ENCODE results near the gene PBX1. TPM values are rescaled to one million over a fixed set of nuclear protein-coding genes. Genes with fewer than 3 reads are reported as not detected.
A peak's percentile ranks its signal among the peaks of the same experiment; 100 is the strongest.

PBX1 gene
- total RNA-seq, 1 experiment from 2014 or later: 9.8 TPM

- Histone ChIP-seq H3K27me3 (ENCODE audit: low read length) (no peaks in the 10 kb centered on the region), H3K9me2 (replicated peaks; ENCODE audit: low read length) (no peaks in the 10 kb centered on the region), H3K36me3 (ENCODE audit: low read depth, low read length) (no peaks in the 10 kb centered on the region), H3K4me3 (ENCODE audit: low read length) (no peak overlapping the region), H3K79me2 (ENCODE audit: low read length) (no peaks in the 10 kb centered on the region), H3K4me1 (ENCODE audit: insufficient read depth, low read length) (peaks cover 14% of the 10 kb centered on the region), H3F3A (ENCODE audit: low read length, unreplicated experiment) (no peaks in the 10 kb centered on the region), H2AFZ (ENCODE audit: low read length) (no peak overlapping the region), H3K9ac (ENCODE audit: low read length) (no peak overlapping the region), H3K9me3 (ENCODE audit: low read length) (no peaks in the 10 kb centered on the region), H4K20me1 (ENCODE audit: low read length) (no peaks in the 10 kb centered on the region), H3K4me2 (ENCODE audit: low read length) (peak overlapping the region; percentile 43), H3K27ac (ENCODE audit: low read length) (no peak overlapping the region)
- ChIA-PET CTCF (interaction anchor here (0.5 to 1.0 kb wide), 4 partner anchors 22 to 554 kb away, joined by 3 to 4 read pairs (median 4); partner anchors contain the start of gene PBX1), POLR2A (ENCODE audit: unreplicated experiment) (interaction anchor here (0.5 to 0.6 kb wide), 4 partner anchors 162 to 1076 kb away, joined by 3 to 9 read pairs (median 4); partner anchors contain the start of gene PBX1)
- TF ChIP-seq, protein P1, sequence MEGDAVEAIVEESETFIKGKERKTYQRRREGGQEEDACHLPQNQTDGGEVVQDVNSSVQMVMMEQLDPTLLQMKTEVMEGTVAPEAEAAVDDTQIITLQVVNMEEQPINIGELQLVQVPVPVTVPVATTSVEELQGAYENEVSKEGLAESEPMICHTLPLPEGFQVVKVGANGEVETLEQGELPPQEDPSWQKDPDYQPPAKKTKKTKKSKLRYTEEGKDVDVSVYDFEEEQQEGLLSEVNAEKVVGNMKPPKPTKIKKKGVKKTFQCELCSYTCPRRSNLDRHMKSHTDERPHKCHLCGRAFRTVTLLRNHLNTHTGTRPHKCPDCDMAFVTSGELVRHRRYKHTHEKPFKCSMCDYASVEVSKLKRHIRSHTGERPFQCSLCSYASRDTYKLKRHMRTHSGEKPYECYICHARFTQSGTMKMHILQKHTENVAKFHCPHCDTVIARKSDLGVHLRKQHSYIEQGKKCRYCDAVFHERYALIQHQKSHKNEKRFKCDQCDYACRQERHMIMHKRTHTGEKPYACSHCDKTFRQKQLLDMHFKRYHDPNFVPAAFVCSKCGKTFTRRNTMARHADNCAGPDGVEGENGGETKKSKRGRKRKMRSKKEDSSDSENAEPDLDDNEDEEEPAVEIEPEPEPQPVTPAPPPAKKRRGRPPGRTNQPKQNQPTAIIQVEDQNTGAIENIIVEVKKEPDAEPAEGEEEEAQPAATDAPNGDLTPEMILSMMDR (conservative IDR thresholded peaks at IDR 0.05; ENCODE audit: low read depth, low read length): no peak
- TF ChIP-seq EZH2 (IDR thresholded peaks at IDR 0.05; ENCODE audit: low read length, unreplicated experiment) (no peak), EZH2phosphoT487 (IDR thresholded peaks at IDR 0.05; ENCODE audit: borderline replicate concordance, low read length) (no peak)
- intact Hi-C loops (cut with micrococcal nuclease): loop anchor here (2.0 to 10.0 kb wide), 2 partner anchors 120 to 278 kb away; no protein-coding TSS in a partner anchor
- peak; percentile 100 for ATAC-seq
- BruUV-seq (replicated peaks): no TSS peak
- DNase-seq: peak; percentile 90
Observed at GRCh38 chr1:164794356-164794755, 235.4 kb downstream of the PBX1 start.

DNA sequence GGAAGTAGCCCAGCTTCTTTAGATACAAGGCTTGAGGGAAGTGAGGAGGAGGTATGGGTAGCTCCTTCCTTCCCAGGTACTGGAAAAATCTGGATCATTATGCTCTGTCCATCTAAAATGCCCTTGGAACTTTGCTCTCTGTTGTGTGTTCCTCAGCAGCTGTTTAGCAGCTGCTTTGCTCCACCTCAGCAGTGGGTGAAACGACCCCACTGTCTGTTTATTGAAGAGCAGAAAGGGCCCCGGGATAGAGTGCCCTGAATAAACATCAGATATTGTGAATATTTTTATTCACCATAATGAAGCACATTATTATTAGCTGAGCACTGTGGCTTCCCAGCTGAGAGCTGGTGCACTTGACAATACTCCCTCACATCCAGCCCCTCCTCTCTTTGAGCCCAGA is 237.9 kb downstream of the PBX1 start:
- ATAC-seq (no peak), DNase-seq (no peak)
- Histone ChIP-seq H3F3A (ENCODE audit: low read length, unreplicated experiment) (no peaks in the 10 kb centered on the region), H2AFZ (ENCODE audit: low read length) (no peak overlapping the region), H3K27me3 (ENCODE audit: low read length) (no peaks in the 10 kb centered on the region), H3K27ac (ENCODE audit: low read length) (no peak overlapping the region), H3K9me2 (replicated peaks; ENCODE audit: low read length) (no peaks in the 10 kb centered on the region), H3K9ac (ENCODE audit: low read length) (no peak overlapping the region), H3K4me1 (ENCODE audit: insufficient read depth, low read length) (peaks cover 14% of the 10 kb centered on the region), H3K4me3 (ENCODE audit: low read length) (no peak overlapping the region), H3K9me3 (ENCODE audit: low read length) (no peaks in the 10 kb centered on the region), H3K79me2 (ENCODE audit: low read length) (no peaks in the 10 kb centered on the region), H3K36me3 (ENCODE audit: low read depth, low read length) (no peaks in the 10 kb centered on the region), H4K20me1 (ENCODE audit: low read length) (no peaks in the 10 kb centered on the region), H3K4me2 (ENCODE audit: low read length) (no peak overlapping the region)
- ChIA-PET POLR2A (ENCODE audit: unreplicated experiment) (no interaction called here), CTCF (no interaction called here)
- no TSS peak for BruUV-seq (replicated peaks)
- intact Hi-C loops (cut with micrococcal nuclease): loop anchor here (10.0 kb wide), 1 partner anchor 118 kb away; no protein-coding TSS in a partner anchor
- no peak for TF ChIP-seq EZH2phosphoT487 (IDR thresholded peaks at IDR 0.05; ENCODE audit: borderline replicate concordance, low read length)
- no peak for TF ChIP-seq EZH2 (IDR thresholded peaks at IDR 0.05; ENCODE audit: low read length, unreplicated experiment)
- TF ChIP-seq, protein P1 (conservative IDR thresholded peaks at IDR 0.05; ENCODE audit: low read depth, low read length): no peak

GRCh38 chr1:164801246-164801731 is 242.3 kb downstream of the PBX1 start:
- no peaks in the 10 kb centered on the region for H3K9me3 ChIP-seq (ENCODE audit: low read length)
- H3K4me1 ChIP-seq (ENCODE audit: insufficient read depth, low read length): no peaks in the 10 kb centered on the region
- no peak for DNase-seq
- no peaks in the 10 kb centered on the region for H3K79me2 ChIP-seq (ENCODE audit: low read length)
- no peaks in the 10 kb centered on the region for H3K27me3 ChIP-seq (ENCODE audit: low read length)
- H3K4me3 ChIP-seq (ENCODE audit: low read length): no peak overlapping the region
- no peak overlapping the region for H3K4me2 ChIP-seq (ENCODE audit: low read length)
- H3K9me2 ChIP-seq (replicated peaks; ENCODE audit: low read length): no peaks in the 10 kb centered on the region
- ChIA-PET POLR2A (ENCODE audit: unreplicated experiment) (no interaction called here), CTCF (no interaction called here)
- no peaks in the 10 kb centered on the region for H3K36me3 ChIP-seq (ENCODE audit: low read depth, low read length)
- no peak for ATAC-seq
- intact Hi-C loops (cut with micrococcal nuclease): no loop called here
- TF ChIP-seq EZH2phosphoT487 (IDR thresholded peaks at IDR 0.05; ENCODE audit: borderline replicate concordance, low read length) (no peak), EZH2 (IDR thresholded peaks at IDR 0.05; ENCODE audit: low read length, unreplicated experiment) (no peak)
- TF ChIP-seq, protein P1 (conservative IDR thresholded peaks at IDR 0.05; ENCODE audit: low read depth, low read length): no peak
- no peak overlapping the region for H3K9ac ChIP-seq (ENCODE audit: low read length)
- H2AFZ ChIP-seq (ENCODE audit: low read length): no peak overlapping the region
- H3F3A ChIP-seq (ENCODE audit: low read length, unreplicated experiment): no peaks in the 10 kb centered on the region
- BruUV-seq (replicated peaks): no TSS peak
- no peak overlapping the region for H3K27ac ChIP-seq (ENCODE audit: low read length)
- H4K20me1 ChIP-seq (ENCODE audit: low read length): no peaks in the 10 kb centered on the region
